ENCODE results near the gene SLC17A9. TPM values are rescaled to one million over a fixed set of nuclear protein-coding genes. Genes with fewer than 3 reads are reported as not detected.
"Not testable (repeated sequence)": the region's sequence is repeated elsewhere in the genome, so short reads cannot be mapped to it uniquely, and the experiment has no call there.

SLC17A9 gene
- total RNA-seq, 1 donor from 2014 or later, result 125 TPM

GRCh38 chr20:62918831-62919230 lies 33.7 kb upstream of the SLC17A9 start:
- no peak for DNase-seq (ENCODE audit: low spot score)

DNA sequence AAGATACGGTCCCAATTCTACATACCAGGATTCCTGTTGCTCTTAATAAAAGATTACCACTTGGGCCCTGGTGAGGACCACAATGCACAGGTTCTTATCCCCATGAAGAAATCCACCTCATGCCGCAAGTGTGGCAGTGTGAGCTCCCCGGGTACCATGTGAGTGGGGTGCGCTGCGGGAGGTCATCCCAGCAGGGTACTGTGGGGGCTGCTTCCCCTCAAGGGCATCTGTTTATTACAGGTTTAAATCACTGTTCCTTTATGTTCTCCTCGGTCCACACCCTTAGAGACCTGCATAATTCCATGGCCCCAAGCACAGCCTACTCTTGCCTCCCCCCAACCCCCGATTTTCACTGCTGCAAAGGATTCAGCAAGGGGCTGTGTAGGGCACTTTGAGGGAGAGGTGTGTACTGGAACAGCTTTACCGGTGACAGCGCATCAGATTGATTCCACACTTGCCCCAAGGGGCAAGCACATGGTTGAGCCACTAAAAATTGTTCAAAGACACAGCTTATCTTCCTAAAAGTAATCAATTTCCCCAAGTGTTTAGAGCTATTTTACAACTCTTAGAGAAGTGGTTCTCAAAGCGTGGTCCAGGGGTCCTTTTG lies 32.4 kb upstream of the SLC17A9 start:
- DNase-seq (ENCODE audit: low spot score), result no peak

More at GRCh38 chr20:62918831-62919230, 33.7 kb upstream of the SLC17A9 start:
- no peak for ATAC-seq

DNA sequence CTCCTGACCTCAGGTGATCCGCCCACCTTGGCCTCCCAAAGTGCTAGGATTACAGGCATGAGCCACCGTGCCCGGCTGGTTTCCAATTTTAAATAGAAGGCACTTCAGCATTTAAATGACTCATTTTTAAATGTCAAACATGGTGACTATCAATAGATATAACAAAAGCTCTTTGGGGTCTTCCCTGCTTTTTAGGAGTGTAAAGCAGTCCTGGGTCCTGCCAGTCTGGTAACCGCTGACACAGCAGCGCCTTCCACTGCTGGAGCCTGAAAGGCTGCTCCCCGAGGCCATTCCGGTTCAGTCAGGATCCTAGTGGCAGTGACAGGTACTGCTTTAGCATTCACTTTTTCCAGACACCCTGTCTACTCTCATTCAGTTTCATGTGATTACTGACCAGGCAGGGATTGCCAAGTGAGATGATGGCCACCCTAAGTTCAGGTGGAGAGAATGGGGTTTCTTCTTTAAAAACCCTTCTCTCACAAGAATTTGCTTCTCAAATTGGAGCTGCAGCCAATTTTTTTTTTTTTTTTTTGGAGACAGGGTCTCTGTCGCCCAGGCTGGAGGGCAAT lies 31.3 kb upstream of the SLC17A9 start:
- ATAC-seq, result peak; percentile 67

More for the DNA sequence above, 32.4 kb upstream of the SLC17A9 start:
- no peak for ATAC-seq

DNA sequence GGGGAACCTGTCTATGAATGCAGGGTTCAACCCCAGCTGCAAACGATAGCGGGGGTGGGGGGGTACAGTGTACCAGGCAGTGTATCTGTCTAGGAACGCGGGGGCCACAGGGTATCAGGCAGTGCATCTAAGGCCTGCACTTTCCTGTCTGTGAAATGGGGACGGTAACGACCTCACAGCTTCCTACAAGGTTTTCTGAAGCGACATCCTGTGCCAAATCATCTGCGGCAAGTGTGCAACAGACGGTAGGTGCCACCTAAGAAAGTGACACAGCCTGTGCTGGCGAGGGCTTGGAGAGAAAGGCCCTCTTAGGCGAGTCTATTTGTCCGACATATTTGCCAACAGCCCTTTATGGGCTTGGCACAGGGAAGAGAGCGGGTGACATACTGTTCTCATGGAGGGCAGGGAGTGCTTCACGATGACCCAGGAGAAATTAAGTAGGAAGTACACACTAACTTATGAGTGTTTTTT lies 30.0 kb upstream of the SLC17A9 start:
- DNase-seq (ENCODE audit: low spot score) (no peak), ATAC-seq (no peak)

More for the DNA sequence above, 31.3 kb upstream of the SLC17A9 start:
- DNase-seq (ENCODE audit: low spot score), result no peak

GRCh38 chr20:62923059-62923668 lies 29.3 kb upstream of the SLC17A9 start:
- ATAC-seq; DNase-seq (ENCODE audit: low spot score): not testable (repeated sequence)

GRCh38 chr20:62923669-62924441 lies 28.7 kb upstream of the SLC17A9 start:
- no peak for DNase-seq (ENCODE audit: low spot score)

GRCh38 chr20:62924442-62925075 lies 27.9 kb upstream of the SLC17A9 start:
- peak; percentile 24 for ATAC-seq
- DNase-seq (ENCODE audit: low spot score), result peak; percentile 69

More at GRCh38 chr20:62923669-62924441, 28.7 kb upstream of the SLC17A9 start:
- peak; percentile 14 for ATAC-seq

DNA sequence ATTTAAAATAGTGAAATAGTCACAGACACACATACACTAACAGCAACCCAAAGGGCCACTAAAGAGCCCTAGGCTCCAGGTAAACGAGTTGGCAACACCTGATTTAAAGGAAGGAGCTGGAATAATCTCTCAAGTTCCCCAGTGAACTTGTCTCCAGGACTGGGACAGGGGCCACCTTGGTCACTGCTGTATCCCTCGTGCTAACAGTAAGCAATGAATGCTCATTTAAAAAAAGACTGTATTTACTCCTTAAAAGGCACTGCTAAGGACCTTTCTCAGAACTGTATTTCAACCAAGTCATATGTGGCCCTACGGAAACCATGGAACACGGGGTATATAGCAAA lies 27.5 kb upstream of the SLC17A9 start:
- ATAC-seq, result no peak
- no peak for DNase-seq (ENCODE audit: low spot score)

DNA sequence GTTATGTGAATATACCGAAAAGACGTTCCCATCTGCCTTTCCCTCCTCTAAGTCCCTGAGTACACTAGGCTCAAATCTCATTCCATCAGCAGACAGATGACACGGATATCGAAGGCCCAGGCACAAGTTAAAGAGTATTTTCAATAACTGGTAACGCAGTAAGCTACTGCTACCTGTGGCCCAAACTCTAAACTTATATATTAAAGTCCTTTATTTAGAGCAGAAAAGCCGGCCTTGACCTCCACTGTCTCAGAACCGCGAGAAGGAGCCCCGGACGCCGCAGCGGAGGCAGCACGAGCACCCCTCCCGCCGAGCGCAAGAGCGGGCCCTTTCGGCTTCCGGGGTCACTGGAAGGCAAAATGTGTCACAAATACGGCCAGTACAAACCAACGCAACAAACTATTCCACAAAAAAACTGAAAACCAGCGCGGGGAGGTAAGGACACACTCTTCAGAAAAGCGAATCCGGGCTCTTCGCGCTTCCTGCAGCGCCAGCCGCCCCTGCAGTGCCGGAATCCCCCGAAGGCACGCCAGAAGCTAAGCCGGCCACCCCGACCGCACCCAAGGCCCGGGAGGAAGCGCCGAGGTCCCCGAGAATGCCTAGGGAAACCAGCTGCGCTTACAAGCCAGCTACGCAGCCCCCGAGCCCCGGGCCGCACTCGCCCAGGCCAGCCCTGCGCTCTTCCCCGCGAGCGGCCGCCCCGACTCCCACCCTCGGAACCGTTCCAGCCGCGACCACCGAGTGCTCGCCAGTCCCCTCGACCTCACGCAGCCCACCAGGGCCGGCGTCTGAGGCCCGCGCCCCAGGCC lies 26.9 kb upstream of the SLC17A9 start:
- DNase-seq (ENCODE audit: low spot score), result no peak
- ATAC-seq, result no peak

- peak; percentile 80 for ATAC-seq
- DNase-seq (ENCODE audit: low spot score), result peak; percentile 93
These were observed 26.0 kb upstream of the SLC17A9 start, which contains the start of gene DIDO1 for GRCh38 chr20:62926229-62927127. Gene DIDO1 (minus strand): TSS chr20:62926505.

DNA sequence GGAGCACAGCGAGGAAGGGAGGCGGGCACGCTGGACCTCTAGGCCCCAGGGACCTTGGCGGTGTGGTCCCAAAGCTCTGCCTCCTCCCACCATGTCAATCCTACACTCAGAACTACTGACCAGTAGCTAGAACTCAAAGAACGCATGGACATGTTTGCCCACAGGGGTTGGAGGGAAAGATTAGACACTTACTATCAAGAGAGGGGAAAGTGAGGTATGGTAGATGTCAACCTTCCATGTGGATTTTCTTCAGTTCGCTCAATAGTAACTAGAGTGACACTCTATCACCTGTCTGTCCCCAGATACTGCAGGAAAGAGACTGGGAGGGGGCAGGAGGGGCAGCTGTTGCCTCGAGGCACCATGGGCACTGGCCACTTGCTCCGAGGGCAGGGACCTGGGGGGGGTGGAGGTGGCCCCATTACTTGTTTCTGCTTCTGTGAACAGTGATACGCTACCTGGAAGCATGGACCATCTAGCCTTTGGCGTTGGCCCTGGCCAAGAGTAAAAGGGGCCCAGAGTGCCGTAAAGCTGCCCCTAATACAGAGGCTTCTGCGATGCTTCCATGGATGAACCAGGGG lies 25.3 kb upstream of the SLC17A9 start:
- no peak for ATAC-seq
- DNase-seq (ENCODE audit: low spot score), result no peak

- DNase-seq (ENCODE audit: low spot score), result no peak
These were observed 24.1 kb upstream of the SLC17A9 start for GRCh38 chr20:62928246-62928939.

DNA sequence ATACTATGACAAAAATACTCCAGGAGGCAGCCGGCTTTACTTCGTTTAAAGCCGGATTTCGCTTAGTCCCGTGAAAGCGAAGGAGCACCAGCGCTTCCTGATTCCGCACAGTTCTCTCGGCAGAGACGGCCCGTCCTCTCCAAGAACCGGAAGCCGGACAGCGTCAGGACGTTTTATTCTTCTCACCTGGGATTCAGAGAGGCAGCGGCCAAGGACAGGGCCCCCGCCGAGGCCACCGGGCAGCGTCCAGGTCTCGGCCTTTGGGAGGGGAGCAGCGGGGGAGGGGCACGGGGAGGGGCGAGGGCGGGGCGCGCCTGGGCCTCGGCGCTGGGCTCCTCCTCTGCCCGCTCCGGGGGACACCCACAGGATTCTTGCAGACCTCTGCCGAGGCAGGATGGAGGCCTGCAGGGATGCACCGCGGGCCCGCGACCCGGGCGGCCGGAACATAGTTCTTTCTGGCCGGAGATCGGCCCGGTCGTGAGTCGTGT lies 23.4 kb upstream of the SLC17A9 start:
- peak; percentile 93 for DNase-seq (ENCODE audit: low spot score)
- ATAC-seq, result peak; percentile 77

More at GRCh38 chr20:62928246-62928939, 24.1 kb upstream of the SLC17A9 start:
- ATAC-seq, result no peak

- DNase-seq (ENCODE audit: low spot score) (no peak), ATAC-seq (no peak)
These were observed 21.0 kb upstream of the SLC17A9 start for GRCh38 chr20:62931464-62931863.

GRCh38 chr20:62933966-62934365 lies 18.5 kb upstream of the SLC17A9 start:
- no peak for DNase-seq (ENCODE audit: low spot score)

DNA sequence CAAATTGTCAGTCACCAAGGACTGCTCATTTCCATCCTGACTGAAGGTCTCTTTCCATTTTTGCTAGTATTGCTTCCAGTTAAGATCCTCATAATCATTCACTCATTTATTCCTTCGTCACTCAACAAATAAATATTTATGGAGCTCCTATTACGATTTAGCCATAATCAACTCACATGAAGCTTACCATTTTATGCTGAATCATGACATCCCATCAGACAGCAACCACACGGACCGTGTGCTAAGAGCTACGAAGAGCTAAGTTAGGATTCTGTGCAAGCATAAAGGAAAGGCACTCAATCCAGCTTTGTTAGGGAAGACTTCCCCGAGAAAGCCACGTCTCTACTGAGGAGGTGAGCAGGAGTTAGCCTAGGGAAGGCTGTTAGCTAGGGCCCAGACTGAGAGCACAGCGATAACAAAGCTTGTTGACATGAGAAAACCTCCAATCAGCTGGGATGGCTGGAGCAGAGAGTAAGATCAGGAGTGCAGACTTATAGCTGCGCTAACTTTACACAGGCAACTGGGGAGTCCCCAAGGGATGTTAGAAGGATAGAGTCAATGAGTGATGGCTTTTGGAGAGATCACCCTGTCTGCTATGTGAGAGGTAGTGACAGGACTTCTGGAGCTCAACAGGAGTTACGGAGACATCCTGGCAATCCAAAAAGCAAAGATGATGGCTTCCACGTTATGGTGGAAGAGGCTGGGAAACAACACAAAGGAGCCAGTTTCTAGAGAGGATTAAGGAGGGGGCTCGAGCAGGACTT lies 17.1 kb upstream of the SLC17A9 start:
- ATAC-seq (no peak), DNase-seq (ENCODE audit: low spot score) (no peak)

More at GRCh38 chr20:62933966-62934365, 18.5 kb upstream of the SLC17A9 start:
- ATAC-seq, result no peak

GRCh38 chr20:62935968-62936585 lies 16.4 kb upstream of the SLC17A9 start:
- no peak for ATAC-seq
- DNase-seq (ENCODE audit: low spot score), result no peak

Data from left lobe of liver (tissue), 2 donors.